Activated B cell treated with CpG ODN at 0.5 μM for 24 hours (primary cell): ENCODE results near the gene LCN12. TPM values are rescaled to one million over a fixed set of nuclear protein-coding genes. Genes with fewer than 3 reads are reported as not detected.

Source experiments
- ATAC-seq: fragments of 200-7000 bp; cut with Tn5 transposase; one replicate; pipeline ENCODE4 v1.10.0; 2021; ENCODE audit warnings: low read depth, mild to moderate bottlenecking, moderate library complexity
- CTCF ChIA-PET: fragments of 350-600 bp; sonication (Branson Sonifier 250); formaldehyde crosslinking; loops from one replicate; lab custom pipeline; 2021; ENCODE audit warnings: antibody characterized with exemption; lab: Charles Lee
- POLR2A ChIA-PET: fragments of 350-600 bp; sonication (Branson Sonifier 250); formaldehyde crosslinking; loops from one replicate; lab custom pipeline; 2021; ENCODE audit warnings: antibody characterized with exemption; lab: Charles Lee
- DNase-seq: peaks from one replicate; pipeline ENCODE4 v3.0.0; 2022
- H3K27ac Mint-ChIP-seq: one replicate; pipeline ENCODE4 v1.8.0; 2020; ENCODE audit warnings: mixed read lengths
- H3K27me3 Mint-ChIP-seq: one replicate; pipeline ENCODE4 v1.8.0; 2021; ENCODE audit warnings: mixed read lengths
- H3K36me3 Mint-ChIP-seq: one replicate; pipeline ENCODE4 v1.8.0; 2021; ENCODE audit warnings: low read depth, mixed read lengths
- H3K4me1 Mint-ChIP-seq: one replicate; pipeline ENCODE4 v1.8.0; 2021; ENCODE audit warnings: mixed read lengths
- H3K4me3 Mint-ChIP-seq: one replicate; pipeline ENCODE4 v1.8.0; 2020; ENCODE audit warnings: mild to moderate bottlenecking, mixed read lengths
- H3K9me3 Mint-ChIP-seq: one replicate; pipeline ENCODE4 v1.8.0; 2020; ENCODE audit warnings: mixed read lengths
- intact Hi-C: fragments of 100-400 bp; cut with micrococcal nuclease; formaldehyde crosslinking; loops from one replicate; pipeline ENCODE4 v1.15.1; 2024
- total RNA-seq: library from RNA; stranded (reverse); gene quantifications from 2 replicates; pipeline ENCODE4 v1.2.3, GENCODE V29; 2022
- TF ChIP-seq, protein P1 (sequence below): fragments of 200-600 bp; IDR thresholded peaks from one replicate; pipeline ENCODE4 v1.8.0; 2022; ENCODE audit warnings: antibody characterized with exemption, mild to moderate bottlenecking

The LCN12 gene
- total RNA-seq, 1 donor from 2014 or later = 2.4 TPM

DNA sequence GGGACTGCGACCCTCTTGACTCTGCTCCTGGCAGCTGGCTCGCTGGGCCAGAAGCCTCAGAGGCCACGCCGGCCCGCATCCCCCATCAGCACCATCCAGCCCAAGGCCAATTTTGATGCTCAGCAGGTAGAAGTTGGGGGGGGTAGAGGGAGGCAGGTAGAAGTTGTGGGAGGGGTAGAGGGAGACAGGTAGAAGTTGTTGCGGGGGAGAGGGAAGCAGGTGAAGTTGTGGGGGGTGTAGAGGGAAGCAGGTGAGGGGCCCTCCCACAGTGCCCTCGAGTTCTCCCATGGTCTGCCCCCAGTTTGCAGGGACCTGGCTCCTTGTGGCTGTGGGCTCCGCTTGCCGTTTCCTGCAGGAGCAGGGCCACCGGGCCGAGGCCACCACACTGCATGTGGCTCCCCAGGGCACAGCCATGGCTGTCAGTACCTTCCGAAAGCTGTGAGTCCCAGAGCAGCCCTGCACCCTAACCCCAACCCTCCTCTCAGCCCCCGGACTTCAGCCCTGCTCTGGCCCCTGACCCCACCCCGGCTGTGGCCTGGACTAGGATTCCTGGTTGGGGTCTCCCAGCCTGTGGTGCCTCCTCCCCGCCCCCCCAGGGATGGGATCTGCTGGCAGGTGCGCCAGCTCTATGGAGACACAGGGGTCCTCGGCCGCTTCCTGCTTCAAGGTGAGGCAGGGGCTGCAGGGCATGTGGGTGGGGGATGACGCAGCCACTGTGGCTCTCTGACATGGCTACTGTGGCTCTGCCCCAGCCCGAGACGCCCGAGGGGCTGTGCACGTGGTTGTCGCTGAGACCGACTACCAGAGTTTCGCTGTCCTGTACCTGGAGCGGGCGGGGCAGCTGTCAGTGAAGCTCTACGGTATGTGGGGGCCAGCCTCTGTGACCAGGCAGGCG is 6.5 kb upstream of the LCN12 start:
- POLR2A ChIA-PET = interaction anchor here (0.6 to 0.7 kb wide), 3 partner anchors 31 to 296 kb away, joined by 3 to 10 read pairs (median 3); partner anchors contain the start of genes PAXX and TUBB4B
- H3K27me3 Mint-ChIP-seq = no peaks in the 10 kb centered on the region
- ATAC-seq (no peak), DNase-seq (no peak)
- H3K36me3 Mint-ChIP-seq = peaks cover 20% of the 10 kb centered on the region
- intact Hi-C loops = loop anchor here (10.0 kb wide), 1 partner anchor 279 kb away; the partner anchor contains the start of genes CYSRT1, RNF208 and RNF224
- H3K27ac Mint-ChIP-seq = no peak overlapping the region
- H3K4me3 Mint-ChIP-seq = no peak overlapping the region
- TF ChIP-seq, protein P1, sequence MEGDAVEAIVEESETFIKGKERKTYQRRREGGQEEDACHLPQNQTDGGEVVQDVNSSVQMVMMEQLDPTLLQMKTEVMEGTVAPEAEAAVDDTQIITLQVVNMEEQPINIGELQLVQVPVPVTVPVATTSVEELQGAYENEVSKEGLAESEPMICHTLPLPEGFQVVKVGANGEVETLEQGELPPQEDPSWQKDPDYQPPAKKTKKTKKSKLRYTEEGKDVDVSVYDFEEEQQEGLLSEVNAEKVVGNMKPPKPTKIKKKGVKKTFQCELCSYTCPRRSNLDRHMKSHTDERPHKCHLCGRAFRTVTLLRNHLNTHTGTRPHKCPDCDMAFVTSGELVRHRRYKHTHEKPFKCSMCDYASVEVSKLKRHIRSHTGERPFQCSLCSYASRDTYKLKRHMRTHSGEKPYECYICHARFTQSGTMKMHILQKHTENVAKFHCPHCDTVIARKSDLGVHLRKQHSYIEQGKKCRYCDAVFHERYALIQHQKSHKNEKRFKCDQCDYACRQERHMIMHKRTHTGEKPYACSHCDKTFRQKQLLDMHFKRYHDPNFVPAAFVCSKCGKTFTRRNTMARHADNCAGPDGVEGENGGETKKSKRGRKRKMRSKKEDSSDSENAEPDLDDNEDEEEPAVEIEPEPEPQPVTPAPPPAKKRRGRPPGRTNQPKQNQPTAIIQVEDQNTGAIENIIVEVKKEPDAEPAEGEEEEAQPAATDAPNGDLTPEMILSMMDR = no peak
- peaks cover 14% of the 10 kb centered on the region for H3K4me1 Mint-ChIP-seq
- CTCF ChIA-PET = interaction anchor here (1.2 to 1.5 kb wide), 2 partner anchors 90 to 102 kb away, joined by 3 to 6 read pairs; no protein-coding TSS in a partner anchor
- no peaks in the 10 kb centered on the region for H3K9me3 Mint-ChIP-seq

DNA sequence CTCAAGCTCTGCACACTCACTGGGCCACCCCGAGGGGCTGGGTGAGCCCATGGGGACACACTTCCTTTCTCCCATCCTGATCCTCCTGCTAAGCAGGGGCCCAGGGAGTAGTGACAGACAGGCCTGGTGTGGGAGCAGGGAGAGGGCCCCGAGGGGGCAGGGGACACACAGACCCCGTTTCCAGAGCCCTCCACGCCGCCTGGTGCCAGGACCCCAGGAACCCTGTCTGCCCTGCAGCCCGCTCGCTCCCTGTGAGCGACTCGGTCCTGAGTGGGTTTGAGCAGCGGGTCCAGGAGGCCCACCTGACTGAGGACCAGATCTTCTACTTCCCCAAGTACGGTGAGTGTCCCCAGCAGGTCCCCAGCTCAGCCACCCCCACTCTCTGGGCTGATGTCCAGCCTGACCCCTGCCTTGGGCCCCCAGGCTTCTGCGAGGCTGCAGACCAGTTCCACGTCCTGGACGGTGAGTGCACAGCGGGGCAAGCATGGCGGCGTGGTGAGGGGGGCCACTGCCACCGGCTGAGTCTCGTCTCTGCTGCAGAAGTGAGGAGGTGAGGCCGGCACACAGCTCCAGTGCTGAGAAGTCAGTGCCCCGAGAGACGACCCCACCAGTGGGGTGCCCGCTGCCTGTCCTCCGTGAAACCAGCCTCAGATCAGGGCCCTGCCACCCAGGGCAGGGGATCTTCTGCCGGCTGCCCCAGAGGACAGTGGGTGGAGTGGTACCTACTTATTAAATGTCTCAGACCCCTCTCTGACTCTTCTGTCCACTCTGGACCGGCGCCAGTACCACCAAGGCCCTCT is 5.6 kb upstream of the LCN12 start:
- TF ChIP-seq, protein P1 = no peak
- DNase-seq = no peak
- Mint-ChIP-seq H3K4me1 (peaks cover 14% of the 10 kb centered on the region), H3K36me3 (peaks cover 13% of the 10 kb centered on the region), H3K27ac (no peak overlapping the region), H3K9me3 (no peaks in the 10 kb centered on the region), H3K27me3 (no peaks in the 10 kb centered on the region), H3K4me3 (no peak overlapping the region)
- intact Hi-C loops = loop anchor here (10.0 kb wide), 1 partner anchor 278 kb away; the partner anchor contains the start of genes CYSRT1, RNF208 and RNF224
- ChIA-PET POLR2A (interaction anchor here (0.6 kb wide), 2 partner anchors 30 to 46 kb away, joined by 3 to 10 read pairs; partner anchors contain the start of gene PAXX), CTCF (interaction anchor here (1.7 to 2.3 kb wide), 2 partner anchors 46 to 83 kb away, joined by 4 to 15 read pairs; partner anchors contain the start of gene PAXX)
- no peak for ATAC-seq

DNA sequence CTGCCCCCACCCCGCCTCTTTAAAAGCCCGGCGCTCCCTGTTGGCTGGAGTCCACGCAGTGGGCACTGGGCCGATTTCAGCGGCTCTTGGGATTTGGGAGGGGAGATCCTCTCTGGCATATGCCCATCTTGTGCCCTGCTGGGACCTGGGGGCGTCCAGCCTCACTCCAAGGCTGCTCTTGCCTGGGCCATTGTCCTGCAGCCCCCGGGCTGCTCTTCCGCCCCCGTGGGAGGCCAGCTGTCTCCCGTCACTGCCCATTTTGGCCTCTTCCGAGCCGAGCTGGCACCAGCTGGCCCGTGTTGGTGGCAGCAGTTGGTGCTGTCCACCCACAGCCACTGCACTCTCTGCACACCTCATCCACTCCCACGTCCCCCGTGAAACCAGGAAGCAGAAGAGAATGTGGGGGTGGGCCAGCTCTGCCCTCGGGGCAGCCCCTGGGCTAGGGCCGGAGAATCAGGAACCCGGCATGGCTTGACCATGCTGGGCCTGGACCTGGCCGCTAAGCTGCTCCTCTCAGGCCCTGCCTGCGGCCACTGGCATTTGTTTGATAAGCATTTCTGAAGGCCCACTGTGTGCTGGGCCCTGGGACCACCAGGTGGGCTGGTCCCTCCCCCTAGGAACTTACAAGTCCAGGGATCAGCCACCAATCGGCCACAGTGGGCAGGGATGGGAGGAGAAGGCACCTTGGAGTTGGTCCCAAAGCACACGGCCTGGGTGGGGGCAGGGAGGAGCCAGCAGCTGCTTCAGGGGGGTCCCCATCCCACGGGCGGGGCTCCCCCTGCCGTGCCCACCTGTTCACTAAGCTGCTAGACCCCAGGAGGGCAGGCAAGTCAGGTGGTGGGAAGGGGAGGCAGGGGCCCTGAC is 4.8 kb upstream of the LCN12 start:
- TF ChIP-seq, protein P1 = no peak
- Mint-ChIP-seq H3K4me1 (peaks cover 14% of the 10 kb centered on the region), H3K36me3 (peaks cover 6% of the 10 kb centered on the region), H3K9me3 (no peaks in the 10 kb centered on the region), H3K27me3 (no peaks in the 10 kb centered on the region), H3K4me3 (no peak overlapping the region), H3K27ac (no peak overlapping the region)
- CTCF ChIA-PET = interaction anchor here (0.8 to 2.4 kb wide), 10 partner anchors 45 to 182 kb away, joined by 3 to 39 read pairs (median 4); partner anchors contain the start of genes CLIC3, PAXX and TRAF2
- POLR2A ChIA-PET = interaction anchor here (0.6 to 3.0 kb wide), 4 partner anchors 49 to 105 kb away, joined by 3 to 10 read pairs (median 6); partner anchors contain the start of genes AJM1 and CLIC3
- intact Hi-C loops = loop anchor here (10.0 kb wide), 1 partner anchor 278 kb away; the partner anchor contains the start of genes CYSRT1, RNF208 and RNF224
- DNase-seq = no peak
- ATAC-seq = no peak

DNA sequence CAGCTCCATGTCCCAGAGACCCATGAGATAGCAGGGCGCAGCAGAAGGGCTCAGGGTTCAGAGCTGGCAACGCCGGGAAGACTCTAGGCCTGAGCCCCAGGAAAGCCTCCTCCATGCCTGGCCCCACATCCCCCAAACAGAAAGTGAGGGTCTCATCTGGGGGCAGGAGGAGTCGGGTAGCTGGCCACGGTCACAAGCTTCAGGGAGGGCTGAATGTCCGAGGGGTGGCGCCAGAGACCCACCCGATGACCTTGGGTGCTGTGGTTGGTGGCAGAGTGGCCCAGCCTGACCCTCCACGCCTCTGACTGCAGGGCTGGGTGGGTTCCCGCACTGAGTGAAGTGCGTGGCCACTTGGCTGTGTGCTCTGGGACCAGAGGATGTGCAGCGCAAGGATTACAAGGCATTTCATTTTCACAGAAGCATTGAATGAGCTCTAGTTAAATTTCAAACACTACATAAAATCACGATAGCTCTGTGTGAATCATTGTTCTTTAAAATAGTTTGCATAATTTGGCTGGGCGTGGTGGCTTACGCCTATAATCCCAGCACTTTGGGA is 4.0 kb upstream of the LCN12 start:
- TF ChIP-seq, protein P1 = no peak
- H3K36me3 Mint-ChIP-seq = no peaks in the 10 kb centered on the region
- H3K27ac Mint-ChIP-seq = no peak overlapping the region
- H3K9me3 Mint-ChIP-seq = no peaks in the 10 kb centered on the region
- H3K4me1 Mint-ChIP-seq = peaks cover 12% of the 10 kb centered on the region
- DNase-seq = no peak
- no peaks in the 10 kb centered on the region for H3K27me3 Mint-ChIP-seq
- CTCF ChIA-PET = interaction anchor here (0.8 to 2.4 kb wide), 11 partner anchors 44 to 182 kb away, joined by 3 to 39 read pairs (median 3); partner anchors contain the start of genes CLIC3, PAXX and TRAF2
- intact Hi-C loops = loop anchor here (10.0 kb wide), 1 partner anchor 277 kb away; the partner anchor contains the start of genes CYSRT1, RNF208 and RNF224
- no peak for ATAC-seq
- POLR2A ChIA-PET = interaction anchor here (0.6 to 3.0 kb wide), 6 partner anchors 49 to 121 kb away, joined by 3 to 10 read pairs (median 4); partner anchors contain the start of genes AJM1 and CLIC3
- H3K4me3 Mint-ChIP-seq = no peak overlapping the region
